Stimulated activated effector memory CD8-positive, alpha-beta T cell treated with anti-CD3 and anti-CD28 coated beads, Interleukin-12 subunit alpha, Interleukin-12 subunit beta, amount 100 ng/mL, for 72 hours (primary cell): Measurements from ENCODE around the gene USP35.
A peak's percentile ranks its signal among the peaks of the same experiment; 100 is the strongest.

Experiments used
- ATAC-seq: fragments of 150-1000 bp; cut with Tn5 transposase; 2 replicates; pipeline ENCODE4 v1.10.0; 2021
- DNase-seq, 2 donors: peaks; one replicate each; pipeline ENCODE4 v3.0.0; 2021 to 2022; ENCODE audit warnings: low spot score in 2 of 2
- H3K27ac Mint-ChIP-seq: one replicate; pipeline ENCODE4 v1.8.0; 2022; ENCODE audit warnings: mild to moderate bottlenecking, mixed read lengths
- H3K36me3 Mint-ChIP-seq: one replicate; pipeline ENCODE4 v1.8.0; 2022; ENCODE audit warnings: mild to moderate bottlenecking, mixed read lengths
- H3K4me1 Mint-ChIP-seq: one replicate; pipeline ENCODE4 v1.8.0; 2022; ENCODE audit warnings: mixed read lengths
- H3K4me3 Mint-ChIP-seq: one replicate; pipeline ENCODE4 v1.8.0; 2022; ENCODE audit warnings: mild to moderate bottlenecking, mixed read lengths
- H3K9me3 Mint-ChIP-seq: one replicate; pipeline ENCODE4 v1.8.0; 2022; ENCODE audit warnings: mixed read lengths

USP35 gene

DNA sequence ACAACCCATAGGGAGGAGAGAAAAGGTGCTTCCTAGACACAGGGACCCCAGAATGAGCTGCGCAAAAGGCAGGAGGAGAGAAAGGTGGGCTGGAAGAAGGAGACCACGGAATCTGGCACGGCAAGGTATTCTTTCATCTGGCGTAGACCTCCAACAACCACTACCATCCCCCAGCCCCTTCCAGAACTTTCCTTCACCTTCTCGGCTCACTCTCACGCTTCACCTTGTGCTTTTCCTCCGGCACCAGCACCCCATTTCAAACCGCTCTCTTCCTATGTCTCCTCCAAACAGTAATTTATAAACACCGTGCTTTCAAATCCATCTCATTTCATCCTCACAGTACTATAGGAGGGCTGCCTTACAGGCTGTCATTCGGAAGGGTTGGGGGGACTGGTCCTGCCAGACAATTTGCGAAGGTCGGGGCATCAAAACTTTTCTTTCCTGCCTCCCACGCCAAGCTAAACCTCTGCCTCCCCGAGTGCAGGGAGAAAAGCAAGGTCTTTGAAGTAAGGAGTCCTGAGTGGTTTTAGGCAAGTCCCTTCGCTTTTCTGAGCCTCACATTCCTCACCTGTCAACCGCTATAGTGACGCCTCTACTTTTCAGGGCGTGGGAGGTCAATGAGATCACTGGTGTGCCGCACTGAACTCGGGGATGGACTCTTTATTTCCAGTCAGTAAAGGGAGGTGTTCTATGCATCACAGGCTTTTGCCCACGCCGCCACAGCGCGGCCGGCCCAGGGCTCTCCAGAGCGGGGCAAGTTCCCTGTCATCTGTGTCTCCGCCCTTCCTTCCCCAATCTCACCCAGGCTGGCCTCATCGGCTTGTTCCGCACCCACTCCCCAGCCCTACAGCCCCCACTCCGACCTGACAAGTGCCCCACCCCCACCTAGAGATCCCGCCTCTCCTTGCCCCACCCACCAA is 1.1 kb upstream of the USP35 start:
- Mint-ChIP-seq H3K36me3 (peaks cover 9% of the 10 kb centered on the region), H3K27ac (peak overlapping the region; percentile 94), H3K4me3 (peak overlapping the region; percentile 96), H3K9me3 (no peaks in the 10 kb centered on the region), H3K4me1 (peaks cover 52% of the 10 kb centered on the region)
- ATAC-seq, result peak; percentile 85
- DNase-seq, result peak in 1 of 2 donors; percentile 65

GRCh38 chr11:78189174-78189724 is 530 bp downstream of the USP35 start:
- DNase-seq (no peak), ATAC-seq (no peak)
- H3K36me3 Mint-ChIP-seq, result peaks cover 9% of the 10 kb centered on the region
- H3K4me3 Mint-ChIP-seq, result peak overlapping the region; percentile 96
- H3K4me1 Mint-ChIP-seq, result peaks cover 58% of the 10 kb centered on the region
- H3K9me3 Mint-ChIP-seq, result no peaks in the 10 kb centered on the region
- peak overlapping the region; percentile 94 for H3K27ac Mint-ChIP-seq

- Mint-ChIP-seq H3K4me3 (peak overlapping the region; percentile 96), H3K9me3 (no peaks in the 10 kb centered on the region), H3K36me3 (peaks cover 9% of the 10 kb centered on the region), H3K4me1 (peaks cover 64% of the 10 kb centered on the region), H3K27ac (peak overlapping the region; percentile 94)
- DNase-seq (no peak), ATAC-seq (no peak)
These were observed 1.1 kb downstream of the USP35 start for GRCh38 chr11:78189851-78190250.

DNA sequence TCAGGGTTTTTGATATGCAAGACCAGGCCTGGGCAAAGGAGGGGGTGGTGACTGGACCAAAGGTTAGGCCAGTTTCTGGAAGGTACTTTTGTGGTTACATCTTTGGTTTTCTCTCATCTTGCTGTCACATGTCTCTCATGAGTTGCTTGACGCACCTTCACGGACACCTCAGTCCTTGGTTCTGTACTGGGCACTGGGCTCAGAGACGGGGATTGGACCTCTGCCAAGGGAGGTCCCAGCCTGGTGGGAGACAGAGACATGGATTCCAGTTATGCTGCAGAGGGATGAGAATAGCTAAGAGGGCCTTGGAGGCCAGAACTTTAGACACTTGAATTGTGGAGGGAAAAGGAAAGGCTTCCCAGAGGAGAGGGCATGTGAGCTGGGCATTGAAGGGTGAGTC is 1.7 kb downstream of the USP35 start:
- DNase-seq, result no peak
- Mint-ChIP-seq H3K27ac (peak overlapping the region; percentile 94), H3K4me1 (peaks cover 68% of the 10 kb centered on the region), H3K36me3 (peaks cover 9% of the 10 kb centered on the region), H3K4me3 (peak overlapping the region; percentile 96), H3K9me3 (no peaks in the 10 kb centered on the region)
- ATAC-seq, result no peak

DNA sequence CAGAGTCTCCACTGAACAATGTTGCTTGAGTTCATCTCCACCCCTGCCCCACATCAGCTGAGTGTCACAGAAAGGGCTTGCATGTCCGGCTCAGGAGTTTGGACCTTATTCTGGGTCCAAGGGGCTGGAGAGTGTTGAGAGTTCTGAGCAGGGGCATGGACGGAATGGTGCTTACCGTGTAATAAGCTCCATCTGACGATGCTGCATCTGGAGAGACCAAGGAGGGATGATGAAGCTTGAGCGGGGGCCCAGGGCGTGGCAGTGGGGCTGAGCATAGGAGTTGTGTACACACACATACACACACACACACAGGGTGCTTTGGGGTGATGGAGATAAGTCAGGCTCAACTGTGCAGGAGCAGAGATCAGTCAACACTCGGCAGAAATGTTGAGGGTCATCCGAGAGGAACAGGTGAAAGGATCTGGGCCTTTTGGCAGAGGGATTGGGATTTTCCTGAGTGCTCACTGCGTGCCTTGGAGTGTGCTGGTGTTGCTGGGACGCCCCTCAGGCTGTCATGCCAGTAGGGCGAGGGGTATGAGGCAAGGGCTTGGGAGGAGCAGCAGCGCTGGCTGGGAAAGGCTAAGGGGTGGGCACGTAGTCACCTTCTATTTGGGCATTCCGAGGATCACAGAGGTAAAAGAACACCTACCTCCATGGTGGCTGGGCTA is 2.3 kb downstream of the USP35 start:
- DNase-seq (no peak), ATAC-seq (no peak)
- peaks cover 68% of the 10 kb centered on the region for H3K4me1 Mint-ChIP-seq
- H3K36me3 Mint-ChIP-seq, result peaks cover 9% of the 10 kb centered on the region
- H3K9me3 Mint-ChIP-seq, result no peaks in the 10 kb centered on the region
- peak overlapping the region; percentile 94 for H3K27ac Mint-ChIP-seq
- H3K4me3 Mint-ChIP-seq, result no peak overlapping the region

- Mint-ChIP-seq H3K4me1 (peaks cover 58% of the 10 kb centered on the region), H3K36me3 (peaks cover 9% of the 10 kb centered on the region), H3K4me3 (no peak overlapping the region), H3K27ac (peak overlapping the region; percentile 53), H3K9me3 (no peaks in the 10 kb centered on the region)
- DNase-seq, result no peak
- ATAC-seq, result no peak
These were observed 3.6 kb downstream of the USP35 start for GRCh38 chr11:78192223-78192719.

- peaks cover 52% of the 10 kb centered on the region for H3K4me1 Mint-ChIP-seq
- no peaks in the 10 kb centered on the region for H3K9me3 Mint-ChIP-seq
- peaks cover 6% of the 10 kb centered on the region for H3K36me3 Mint-ChIP-seq
- ATAC-seq, result no peak
- no peak overlapping the region for H3K4me3 Mint-ChIP-seq
- H3K27ac Mint-ChIP-seq, result peak overlapping the region; percentile 53
- DNase-seq, result no peak
These were observed 4.2 kb downstream of the USP35 start for GRCh38 chr11:78192911-78193351.

DNA sequence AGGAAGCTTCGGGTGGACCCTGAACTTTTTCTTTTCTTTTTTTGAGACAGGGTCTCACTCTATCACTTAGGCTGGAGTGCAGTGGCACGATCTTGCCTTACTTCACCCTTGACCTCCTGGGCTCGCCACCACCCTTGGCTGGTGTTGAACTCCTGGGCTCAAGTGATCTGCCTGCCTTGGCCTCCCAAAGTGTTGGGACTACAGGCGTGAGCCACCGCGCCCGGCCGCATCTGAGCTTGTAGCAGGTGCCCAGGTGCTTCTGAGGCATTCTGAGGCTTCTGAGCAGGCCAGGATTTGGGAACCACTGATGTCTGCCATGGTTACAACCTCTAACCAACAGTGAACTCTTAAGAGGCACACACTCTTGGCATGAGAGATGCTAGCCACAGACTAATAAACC is 5.1 kb downstream of the USP35 start:
- ATAC-seq (no peak), DNase-seq (no peak)
- H3K4me3 Mint-ChIP-seq, result no peak overlapping the region
- no peaks in the 10 kb centered on the region for H3K36me3 Mint-ChIP-seq
- no peaks in the 10 kb centered on the region for H3K9me3 Mint-ChIP-seq
- peak overlapping the region; percentile 53 for H3K27ac Mint-ChIP-seq
- peaks cover 50% of the 10 kb centered on the region for H3K4me1 Mint-ChIP-seq

DNA sequence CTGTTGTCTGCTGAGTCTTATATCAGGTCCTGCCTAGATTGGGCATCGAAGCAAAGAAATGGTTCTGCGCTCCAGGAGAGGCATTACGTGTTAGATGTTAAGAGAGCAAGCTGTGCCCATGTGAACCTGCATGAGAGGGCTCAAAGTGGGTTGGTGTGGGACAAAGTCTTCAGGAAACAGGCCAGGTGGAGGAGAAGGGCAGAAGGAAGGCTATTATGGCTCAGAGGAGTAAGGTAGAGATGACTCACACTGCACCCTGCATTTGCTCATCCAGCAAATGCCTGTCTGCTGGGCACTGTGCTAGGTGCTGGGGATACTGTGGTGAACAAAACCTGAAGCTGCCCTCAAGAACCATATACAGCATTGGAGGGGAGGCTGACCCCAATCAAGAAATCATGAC is 5.8 kb downstream of the USP35 start:
- no peaks in the 10 kb centered on the region for H3K9me3 Mint-ChIP-seq
- ATAC-seq (no peak), DNase-seq (no peak)
- peaks cover 46% of the 10 kb centered on the region for H3K4me1 Mint-ChIP-seq
- H3K36me3 Mint-ChIP-seq, result no peaks in the 10 kb centered on the region
- H3K4me3 Mint-ChIP-seq, result no peak overlapping the region
- H3K27ac Mint-ChIP-seq, result peak overlapping the region; percentile 53

DNA sequence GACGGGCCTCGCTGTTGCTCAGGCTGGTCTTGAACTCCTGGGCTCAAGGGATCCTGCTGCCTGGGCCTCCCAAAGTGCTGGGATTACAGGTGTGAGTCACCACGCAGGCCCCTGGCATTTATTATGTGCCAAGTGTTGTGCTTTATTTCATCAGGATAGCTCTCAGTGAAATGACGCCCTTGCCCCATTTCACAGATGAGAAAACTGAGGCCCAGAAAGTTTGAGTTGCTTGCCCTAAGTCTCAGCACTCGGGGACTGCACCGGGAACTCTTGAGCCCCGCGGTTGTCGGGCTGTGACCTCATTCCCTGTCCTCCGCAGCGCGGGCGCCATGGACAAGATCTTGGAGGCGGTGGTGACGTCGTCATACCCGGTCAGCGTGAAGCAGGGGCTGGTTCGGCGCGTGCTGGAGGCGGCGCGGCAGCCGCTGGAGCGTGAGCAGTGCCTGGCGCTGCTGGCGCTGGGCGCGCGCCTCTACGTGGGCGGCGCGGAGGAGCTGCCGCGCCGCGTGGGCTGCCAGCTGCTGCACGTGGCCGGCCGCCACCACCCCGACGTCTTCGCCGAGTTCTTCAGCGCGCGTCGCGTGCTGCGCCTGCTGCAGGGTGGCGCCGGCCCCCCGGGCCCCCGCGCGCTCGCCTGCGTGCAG is 7.3 kb downstream of the USP35 start:
- H3K4me3 Mint-ChIP-seq, result no peak overlapping the region
- no peak for DNase-seq

DNA sequence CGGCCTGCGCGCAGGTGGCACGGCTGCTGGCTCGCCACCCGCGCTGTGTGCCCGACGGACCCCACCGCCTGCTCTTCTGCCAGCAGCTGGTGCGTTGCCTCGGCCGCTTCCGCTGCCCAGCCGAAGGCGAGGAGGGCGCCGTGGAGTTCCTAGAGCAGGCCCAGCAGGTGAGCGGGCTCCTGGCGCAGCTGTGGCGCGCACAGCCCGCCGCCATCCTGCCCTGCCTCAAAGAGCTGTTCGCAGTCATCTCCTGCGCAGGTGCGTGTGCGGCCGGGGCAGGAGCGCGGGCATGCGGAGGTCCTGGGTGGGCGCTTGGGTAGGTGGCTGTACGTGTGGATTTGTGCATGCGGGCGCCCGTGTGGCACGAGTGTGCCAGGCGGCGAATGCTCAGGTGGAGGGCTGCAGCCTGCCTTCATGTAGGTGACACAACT is 8.0 kb downstream of the USP35 start:
- H3K27ac Mint-ChIP-seq, result no peak overlapping the region
- peaks cover 33% of the 10 kb centered on the region for H3K4me1 Mint-ChIP-seq
- DNase-seq (no peak), ATAC-seq (no peak)
- H3K9me3 Mint-ChIP-seq, result no peaks in the 10 kb centered on the region
- H3K36me3 Mint-ChIP-seq, result no peaks in the 10 kb centered on the region
- no peak overlapping the region for H3K4me3 Mint-ChIP-seq

More for the DNA sequence above, 7.3 kb downstream of the USP35 start:
- no peak overlapping the region for H3K27ac Mint-ChIP-seq
- ATAC-seq, result no peak
- no peaks in the 10 kb centered on the region for H3K9me3 Mint-ChIP-seq
- peaks cover 32% of the 10 kb centered on the region for H3K4me1 Mint-ChIP-seq
- no peaks in the 10 kb centered on the region for H3K36me3 Mint-ChIP-seq

GRCh38 chr11:78197816-78198215 is 9.1 kb downstream of the USP35 start:
- ATAC-seq (no peak), DNase-seq (no peak)
- no peak overlapping the region for H3K27ac Mint-ChIP-seq
- H3K4me1 Mint-ChIP-seq, result peaks cover 39% of the 10 kb centered on the region
- H3K9me3 Mint-ChIP-seq, result no peaks in the 10 kb centered on the region
- H3K36me3 Mint-ChIP-seq, result no peaks in the 10 kb centered on the region
- H3K4me3 Mint-ChIP-seq, result no peak overlapping the region

DNA sequence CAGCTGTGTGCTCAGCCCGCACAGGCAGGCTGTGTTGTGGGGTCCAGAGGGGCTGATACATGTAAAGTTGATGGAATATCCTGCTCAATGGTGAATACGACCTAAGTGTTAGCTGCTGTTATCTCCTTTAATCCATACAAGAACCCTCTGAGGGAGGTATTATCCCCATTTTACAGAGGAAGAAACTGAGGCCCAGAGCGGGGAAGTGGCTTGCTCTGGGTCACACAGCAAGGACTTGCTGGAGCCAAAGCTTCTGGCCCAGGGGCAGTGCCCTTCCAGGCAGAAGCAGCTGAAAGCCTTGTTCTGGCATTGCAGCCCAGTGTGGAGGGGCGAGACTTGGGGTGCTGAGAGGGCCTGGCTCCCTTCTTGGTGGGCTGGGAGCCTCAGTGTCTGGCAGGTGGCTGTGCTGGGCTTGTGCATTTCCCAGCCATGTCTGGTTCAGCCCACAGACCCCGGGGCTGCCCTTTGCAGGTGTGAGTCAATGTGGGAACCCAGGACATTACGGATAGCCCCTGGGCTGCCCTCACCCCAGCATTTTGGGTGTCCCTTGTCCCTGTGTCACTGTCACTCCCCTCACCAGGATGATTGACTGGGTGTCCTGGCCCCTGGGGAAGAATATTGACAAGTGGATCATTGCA is 10.4 kb downstream of the USP35 start:
- ATAC-seq, result no peak
- Mint-ChIP-seq H3K36me3 (no peaks in the 10 kb centered on the region), H3K4me3 (no peak overlapping the region), H3K27ac (peak overlapping the region; percentile 36), H3K9me3 (no peaks in the 10 kb centered on the region), H3K4me1 (peaks cover 36% of the 10 kb centered on the region)
- no peak for DNase-seq

- no peaks in the 10 kb centered on the region for H3K9me3 Mint-ChIP-seq
- H3K4me3 Mint-ChIP-seq, result no peak overlapping the region
- ATAC-seq (no peak), DNase-seq (no peak)
- peaks cover 35% of the 10 kb centered on the region for H3K4me1 Mint-ChIP-seq
- H3K27ac Mint-ChIP-seq, result no peak overlapping the region
- H3K36me3 Mint-ChIP-seq, result no peaks in the 10 kb centered on the region
These were observed 10.9 kb downstream of the USP35 start for GRCh38 chr11:78199653-78200015.

GRCh38 chr11:78200061-78200460 is 11.3 kb downstream of the USP35 start:
- DNase-seq (no peak), ATAC-seq (no peak)
- peaks cover 32% of the 10 kb centered on the region for H3K4me1 Mint-ChIP-seq
- H3K27ac Mint-ChIP-seq, result no peak overlapping the region
- no peaks in the 10 kb centered on the region for H3K9me3 Mint-ChIP-seq
- H3K36me3 Mint-ChIP-seq, result no peaks in the 10 kb centered on the region
- no peak overlapping the region for H3K4me3 Mint-ChIP-seq
